ENCODE measurements around the gene VSIG1.
A peak's percentile ranks its signal among the peaks of the same experiment; 100 is the strongest.

The VSIG1 gene

DNA sequence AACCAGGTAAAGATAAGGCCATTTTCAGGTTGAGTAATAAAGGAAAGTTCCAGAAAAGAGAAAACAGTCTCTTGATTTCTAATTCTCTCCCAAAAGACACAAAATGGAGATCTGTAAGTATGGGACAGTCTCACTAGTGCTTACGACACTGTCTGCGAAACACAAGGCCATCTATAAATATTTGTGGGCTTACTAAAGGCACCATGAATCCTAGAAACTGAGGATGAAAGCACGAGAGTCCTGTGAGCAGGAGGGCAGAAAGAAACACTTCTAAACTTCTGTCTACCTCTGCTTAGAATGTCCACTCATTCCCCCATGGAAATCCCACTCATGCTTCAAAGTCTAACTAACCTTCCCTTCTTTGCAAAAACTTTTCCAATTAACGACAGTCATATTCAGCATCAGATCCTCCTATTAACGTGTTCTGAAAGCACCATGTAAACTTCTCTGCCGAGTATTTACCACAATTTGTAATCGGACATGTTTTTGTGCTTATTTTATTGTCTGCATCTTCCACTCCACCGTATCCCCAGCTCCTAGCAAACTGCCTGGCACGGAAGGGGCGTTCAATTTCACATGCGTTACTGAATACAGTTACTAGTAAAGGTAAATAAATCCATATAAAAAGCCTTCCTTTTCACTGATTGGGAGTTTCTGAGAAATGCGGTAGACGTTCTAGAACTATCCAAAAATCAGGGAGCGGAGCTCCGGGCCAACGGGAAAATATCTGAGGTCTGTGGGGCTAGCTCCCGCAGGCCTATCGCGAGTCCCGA is 45.8 kb downstream of the VSIG1 start:
- no peak for TF ChIP-seq Cebpa-rat (IDR thresholded peaks at IDR 0.05)
- peak overlapping the region; percentile 80 for H3K27ac ChIP-seq

DNA sequence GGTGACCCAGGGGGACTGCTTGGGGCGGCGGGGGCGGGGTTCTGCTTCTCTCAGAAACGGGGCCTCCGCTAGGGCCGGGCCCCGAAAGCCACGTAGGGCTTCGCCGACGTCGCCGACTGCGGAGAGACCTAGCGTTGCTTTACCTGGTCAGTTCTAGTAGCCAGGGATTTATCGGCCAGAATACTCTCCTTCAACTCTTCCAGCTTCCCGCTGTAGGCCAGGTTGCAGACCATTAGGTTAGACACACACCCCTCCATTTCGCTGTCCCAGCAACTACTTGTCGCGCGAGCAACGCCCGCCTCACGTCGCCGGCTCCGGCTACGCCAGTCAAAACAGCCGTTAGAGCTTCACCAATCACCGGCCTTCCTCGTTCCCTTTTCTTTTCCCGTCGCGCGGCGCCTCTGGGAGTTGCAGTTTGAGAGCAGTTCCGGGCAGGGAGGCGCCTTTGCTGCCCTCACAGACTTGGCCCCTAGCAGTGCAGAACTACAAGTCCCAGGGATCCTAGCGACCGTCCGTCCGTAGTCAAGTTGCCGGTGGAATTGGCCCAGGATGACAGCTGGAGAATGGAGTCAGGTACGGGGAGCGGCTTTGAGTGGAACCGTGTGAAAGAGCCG is 46.5 kb downstream of the VSIG1 start, which contains the start of the genes ATG4A and PSMD10:
TSS of gene ATG4A (plus strand) at position 515 of the 614 bp plus-strand sequence. CDS start at position 564, 49 bp downstream.
TSS of gene PSMD10 (minus strand) at position 279 of the 614 bp plus-strand sequence. CDS start at position 257, 22 bp downstream.
- H3K27ac ChIP-seq = peak within 1 kb of the TSS; percentile 80
- peaks cover 64% of the 10 kb centered on the region for H3K27me3 ChIP-seq
- H3K9ac ChIP-seq = peak within 1 kb of the TSS; percentile 78
- H4K20me1 ChIP-seq = no peaks in the 10 kb centered on the region
- no peaks in the 10 kb centered on the region for H3K9me3 ChIP-seq
- peak within 1 kb of the TSS; percentile 75 for H3K4me2 ChIP-seq
- peaks cover 11% of the 10 kb centered on the region for H3K4me1 ChIP-seq
- H3K4me3 ChIP-seq = peak within 1 kb of the TSS; percentile 77
- no peak for TF ChIP-seq Cebpa-rat (IDR thresholded peaks at IDR 0.05)
- peaks cover 11% of the 10 kb centered on the region for H3K36me3 ChIP-seq

More for the DNA sequence above, 45.8 kb downstream of the VSIG1 start:
- H3K36me3 ChIP-seq = peaks cover 11% of the 10 kb centered on the region
- H3K4me1 ChIP-seq = peaks cover 11% of the 10 kb centered on the region
- H3K4me3 ChIP-seq = peak overlapping the region; percentile 77
- peaks cover 63% of the 10 kb centered on the region for H3K27me3 ChIP-seq
- no peaks in the 10 kb centered on the region for H3K9me3 ChIP-seq
- H3K9ac ChIP-seq = peak overlapping the region; percentile 78
- peak overlapping the region; percentile 65 for H3K4me2 ChIP-seq
- H4K20me1 ChIP-seq = no peaks in the 10 kb centered on the region

DNA sequence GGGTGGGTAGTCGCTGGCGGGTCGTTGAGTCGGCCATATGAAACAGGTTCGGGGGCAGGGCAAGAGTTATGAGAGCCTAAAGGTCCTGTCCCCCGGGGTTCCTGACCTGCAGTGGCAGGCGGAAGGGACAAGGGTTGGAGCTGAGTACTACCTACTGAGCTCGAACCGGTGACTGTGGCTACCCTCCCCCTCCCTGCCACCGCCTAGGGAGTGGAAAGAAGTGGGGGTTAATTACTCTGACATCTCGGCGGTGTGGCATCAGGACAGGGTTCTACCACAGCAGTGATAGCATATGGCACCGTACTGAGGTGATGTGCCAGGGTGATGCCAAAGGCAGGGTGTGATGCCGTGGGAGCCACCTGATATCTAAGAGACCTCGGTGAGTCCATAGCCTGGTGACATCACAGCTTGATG is 47.0 kb downstream of the VSIG1 start:
- H3K27me3 ChIP-seq = peaks cover 63% of the 10 kb centered on the region
- no peaks in the 10 kb centered on the region for H4K20me1 ChIP-seq
- H3K9me3 ChIP-seq = no peaks in the 10 kb centered on the region
- peaks cover 11% of the 10 kb centered on the region for H3K4me1 ChIP-seq
- no peak for TF ChIP-seq Cebpa-rat (IDR thresholded peaks at IDR 0.05)
- peaks cover 8% of the 10 kb centered on the region for H3K36me3 ChIP-seq
- peak overlapping the region; percentile 77 for H3K4me3 ChIP-seq
- H3K27ac ChIP-seq = no peak overlapping the region
- H3K9ac ChIP-seq = peak overlapping the region; percentile 59
- peak overlapping the region; percentile 75 for H3K4me2 ChIP-seq

DNA sequence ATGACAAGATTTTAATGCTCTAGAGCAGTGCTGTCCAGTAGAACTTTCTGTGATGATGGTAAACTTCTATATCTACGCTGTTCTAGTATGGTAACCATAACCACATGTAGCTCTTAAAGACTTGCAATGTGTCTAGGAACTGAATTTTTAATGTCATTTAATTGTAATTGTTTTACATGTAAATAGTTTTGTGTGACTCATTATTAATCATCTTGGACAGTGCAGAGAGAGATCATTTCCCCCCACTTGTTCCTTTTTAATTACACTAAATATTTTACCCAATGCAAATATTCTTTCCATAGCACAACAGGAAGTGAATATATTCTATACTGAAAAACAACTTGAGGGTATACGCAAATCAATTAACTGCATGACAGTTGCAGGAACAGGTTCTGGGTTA is 52.5 kb downstream of the VSIG1 start:
- no peaks in the 10 kb centered on the region for H3K9me3 ChIP-seq
- no peaks in the 10 kb centered on the region; the same call in 1 of the 2 replicates for H4K20me1 ChIP-seq
- H3K4me1 ChIP-seq = peaks cover 2% of the 10 kb centered on the region; the same call in 1 of the 2 replicates
- H3K27me3 ChIP-seq = peaks cover 55% of the 10 kb centered on the region
- no peak for TF ChIP-seq Cebpa-rat (IDR thresholded peaks at IDR 0.05)
- H3K4me2 ChIP-seq = no peak overlapping the region
- no peaks in the 10 kb centered on the region for H3K36me3 ChIP-seq
- H3K27ac ChIP-seq = no peak overlapping the region
- no peak overlapping the region for H3K4me3 ChIP-seq
- H3K9ac ChIP-seq = no peak overlapping the region

DNA sequence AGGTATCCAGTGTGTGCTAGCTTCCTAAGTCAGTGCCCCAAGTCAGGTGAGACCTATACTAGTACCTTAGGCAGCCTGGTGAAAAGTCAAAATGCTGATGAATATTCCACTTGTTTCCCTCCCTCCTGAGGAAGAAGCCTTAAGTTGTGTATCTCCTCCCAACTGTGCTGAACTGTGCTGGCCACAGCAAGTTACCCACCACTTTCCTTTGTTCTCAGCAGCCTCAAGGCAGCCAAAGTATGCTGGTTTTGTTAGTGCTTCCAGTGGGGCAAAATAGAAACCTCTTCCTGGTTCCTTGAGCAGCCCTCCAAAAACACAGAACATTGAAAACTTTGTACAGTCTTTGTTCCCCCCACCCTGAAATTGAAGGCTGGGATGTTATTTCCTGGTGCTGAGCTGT is 60.6 kb downstream of the VSIG1 start:
- Histone ChIP-seq H3K4me3 (no peak overlapping the region), H3K4me2 (no peak overlapping the region), H3K9me3 (no peaks in the 10 kb centered on the region), H3K27ac (no peak overlapping the region), H3K27me3 (peaks cover 63% of the 10 kb centered on the region), H3K4me1 (no peaks in the 10 kb centered on the region), H3K36me3 (no peaks in the 10 kb centered on the region), H3K9ac (no peak overlapping the region), H4K20me1 (no peaks in the 10 kb centered on the region; the same call in 1 of the 2 replicates)
- no peak for TF ChIP-seq Cebpa-rat (IDR thresholded peaks at IDR 0.05)

DNA sequence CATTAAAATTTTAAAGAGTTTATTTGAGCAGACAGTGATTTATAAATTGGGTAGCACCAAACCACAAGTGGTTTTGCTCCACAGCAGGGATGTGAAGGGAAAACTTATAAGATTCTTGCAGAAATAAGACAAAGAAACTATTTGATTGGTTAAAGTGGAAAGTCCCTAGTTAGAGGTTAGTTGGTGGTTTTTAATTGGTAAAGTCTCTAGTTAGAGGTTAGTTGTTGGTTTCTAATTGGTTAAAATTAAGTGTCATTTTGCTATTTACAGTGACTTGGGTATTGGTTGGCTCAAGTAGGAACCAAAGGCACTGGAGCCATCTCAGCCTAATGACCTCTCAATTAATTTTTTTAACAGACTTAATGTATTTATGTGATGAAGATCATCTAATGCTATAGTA is 69.7 kb downstream of the VSIG1 start:
- Histone ChIP-seq H3K9ac (no peak overlapping the region), H3K4me1 (no peaks in the 10 kb centered on the region), H3K9me3 (peaks cover 7% of the 10 kb centered on the region), H3K27ac (no peak overlapping the region), H3K4me2 (no peak overlapping the region), H3K4me3 (no peak overlapping the region), H4K20me1 (peaks cover 14% of the 10 kb centered on the region; the same call in 1 of the 2 replicates), H3K36me3 (no peaks in the 10 kb centered on the region), H3K27me3 (peaks cover 87% of the 10 kb centered on the region)
- no peak for TF ChIP-seq Cebpa-rat (IDR thresholded peaks at IDR 0.05)

DNA sequence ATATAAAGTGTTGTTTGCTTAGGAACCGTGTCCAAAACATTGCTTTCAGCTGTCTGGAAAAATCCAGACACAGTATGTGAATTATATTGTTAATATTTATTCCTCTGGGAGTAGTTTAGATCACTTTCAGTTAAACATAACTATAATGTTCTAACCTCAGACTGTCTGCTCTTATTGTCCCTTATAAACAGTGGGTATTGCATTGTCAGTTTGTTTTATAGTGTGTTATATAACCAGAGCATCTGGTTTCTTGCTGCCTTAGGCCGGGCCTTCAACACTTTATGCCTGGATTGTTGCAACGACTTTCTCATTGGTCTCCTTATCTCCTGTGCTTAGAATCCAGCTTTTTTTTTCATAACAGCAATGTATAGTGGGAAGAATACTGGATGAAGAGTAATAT is 73.1 kb downstream of the VSIG1 start:
- Histone ChIP-seq H3K4me2 (no peak overlapping the region), H3K9me3 (peaks cover 7% of the 10 kb centered on the region), H3K9ac (no peak overlapping the region), H3K27ac (no peak overlapping the region), H3K4me3 (no peak overlapping the region), H3K36me3 (no peaks in the 10 kb centered on the region), H3K4me1 (no peaks in the 10 kb centered on the region), H3K27me3 (peaks cover 99% of the 10 kb centered on the region), H4K20me1 (peaks cover 20% of the 10 kb centered on the region; the same call in 1 of the 2 replicates)
- no peak for TF ChIP-seq Cebpa-rat (IDR thresholded peaks at IDR 0.05)

DNA sequence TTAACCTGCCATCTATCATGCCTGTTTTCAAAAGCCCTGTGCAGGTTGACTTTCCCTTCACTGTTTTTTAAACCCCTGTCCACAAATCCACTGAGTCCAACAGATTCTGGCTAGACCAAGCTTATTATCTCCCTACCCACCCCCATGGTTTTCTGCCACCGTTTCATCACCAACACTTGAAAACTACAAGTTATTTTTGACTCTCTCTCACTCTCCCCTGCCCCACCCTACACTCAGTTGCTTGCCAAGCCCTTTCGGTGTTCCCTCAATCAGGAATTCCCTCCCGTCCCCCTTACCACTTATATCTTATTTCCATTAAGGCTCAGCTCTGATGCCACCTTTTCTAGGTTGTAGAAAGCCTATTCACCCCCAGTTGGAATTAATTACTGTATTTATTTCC is 76.4 kb downstream of the VSIG1 start:
- no peak for TF ChIP-seq Cebpa-rat (IDR thresholded peaks at IDR 0.05)
- H3K4me2 ChIP-seq = no peak overlapping the region

DNA sequence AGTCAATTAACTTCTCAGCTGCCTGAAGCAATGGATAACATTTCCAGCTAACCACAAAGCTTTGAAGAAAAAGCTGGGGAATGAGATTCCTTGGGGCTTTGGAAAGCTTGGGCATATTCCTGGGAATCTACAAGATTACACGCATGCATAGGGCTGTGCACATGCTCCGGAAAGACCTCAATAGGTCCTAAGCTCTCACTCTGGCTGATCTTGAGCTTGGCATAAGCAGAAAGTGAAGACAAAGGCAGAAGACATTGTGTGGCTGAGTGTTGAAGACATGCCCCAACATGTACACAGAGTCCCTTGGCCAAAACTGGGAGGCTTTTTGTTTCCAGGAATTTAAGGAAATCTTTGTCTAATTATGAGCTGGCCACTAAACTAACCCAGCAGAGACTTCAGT is 77.9 kb downstream of the VSIG1 start:
- Histone ChIP-seq H4K20me1 (peaks cover 6% of the 10 kb centered on the region; the same call in 1 of the 2 replicates), H3K36me3 (no peaks in the 10 kb centered on the region), H3K27ac (no peak overlapping the region), H3K4me3 (no peak overlapping the region), H3K4me1 (no peaks in the 10 kb centered on the region), H3K9ac (no peak overlapping the region), H3K9me3 (no peaks in the 10 kb centered on the region), H3K4me2 (no peak overlapping the region), H3K27me3 (peaks cover 99% of the 10 kb centered on the region)
- TF ChIP-seq Cebpa-rat (IDR thresholded peaks at IDR 0.05) = no peak

More for the DNA sequence above, 76.4 kb downstream of the VSIG1 start:
- H3K9ac ChIP-seq = no peak overlapping the region
- no peaks in the 10 kb centered on the region for H3K9me3 ChIP-seq
- no peak overlapping the region for H3K4me3 ChIP-seq
- H3K4me1 ChIP-seq = no peaks in the 10 kb centered on the region
- no peak overlapping the region for H3K27ac ChIP-seq
- H4K20me1 ChIP-seq = peaks cover 18% of the 10 kb centered on the region; the same call in 1 of the 2 replicates
- H3K27me3 ChIP-seq = peaks cover 99% of the 10 kb centered on the region
- no peaks in the 10 kb centered on the region for H3K36me3 ChIP-seq
